ENCODE measurements around the gene SCNN1B.

GRCh38 chr16:23337836-23338550, 35.9 kb downstream of the SCNN1B start:
- TF ChIP-seq POLR2A (IDR thresholded peaks at IDR 0.05) = no peak
- no peak for TF ChIP-seq CTCF (IDR thresholded peaks at IDR 0.05)

Measured in body of pancreas (tissue), 4 donors.